Ishikawa (cell line): ENCODE results near the gene LMF1.

Experiments
- CEBPB ChIP-seq: IDR thresholded peaks from 2 replicates; pipeline ENCODE4 v1.6.1; 2012
- CREB1 ChIP-seq: IDR thresholded peaks from 2 replicates; pipeline ENCODE4 v1.6.1; 2012; ENCODE audit warnings: low read depth
- EGR1 ChIP-seq: IDR thresholded peaks from 2 replicates; pipeline ENCODE4 v1.6.1; 2012
- EP300 ChIP-seq: IDR thresholded peaks from 2 replicates; pipeline ENCODE4 v1.6.1; 2012; ENCODE audit warnings: borderline replicate concordance
- FOXM1 ChIP-seq: IDR thresholded peaks from 2 replicates; pipeline ENCODE4 v1.6.1; 2012; ENCODE audit warnings: low read depth, borderline replicate concordance
- MAX ChIP-seq: IDR thresholded peaks from 2 replicates; pipeline ENCODE4 v1.6.1; 2012
- NFIC ChIP-seq: IDR thresholded peaks from 2 replicates; pipeline ENCODE4 v1.6.1; 2012
- RAD21 ChIP-seq: IDR thresholded peaks from 2 replicates; pipeline ENCODE4 v1.6.1; 2012; ENCODE audit warnings: low read depth
- REST ChIP-seq: IDR thresholded peaks from 2 replicates; pipeline ENCODE4 v1.6.1; 2012; ENCODE audit warnings: low read depth, mild to moderate bottlenecking
- TAF1 ChIP-seq: IDR thresholded peaks from 2 replicates; pipeline ENCODE4 v1.6.1; 2012; ENCODE audit warnings: low read depth, mild to moderate bottlenecking
- TCF12 ChIP-seq: IDR thresholded peaks from 2 replicates; pipeline ENCODE4 v1.6.1; 2012; ENCODE audit warnings: low read depth
- TEAD4 ChIP-seq: IDR thresholded peaks from 2 replicates; pipeline ENCODE4 v1.6.1; 2012
- USF1 ChIP-seq: IDR thresholded peaks from 2 replicates; pipeline ENCODE4 v1.6.1; 2012
- YY1 ChIP-seq: IDR thresholded peaks from 2 replicates; pipeline ENCODE4 v1.6.1; 2012; ENCODE audit warnings: low read depth
- ZBTB7A ChIP-seq: IDR thresholded peaks from 2 replicates; pipeline ENCODE4 v1.6.1; 2012; ENCODE audit warnings: low read depth

Gene LMF1

GRCh38 chr16:920051-920681 is 50.6 kb downstream of the LMF1 start:
- TF ChIP-seq CEBPB = no peak
- TF ChIP-seq FOXM1 = no peak
- no peak for TF ChIP-seq REST
- no peak for TF ChIP-seq YY1
- no peak for TF ChIP-seq RAD21
- no peak for TF ChIP-seq NFIC
- TF ChIP-seq ZBTB7A = no peak
- no peak for TF ChIP-seq CREB1
- no peak for TF ChIP-seq USF1
- TF ChIP-seq TCF12 = no peak

DNA sequence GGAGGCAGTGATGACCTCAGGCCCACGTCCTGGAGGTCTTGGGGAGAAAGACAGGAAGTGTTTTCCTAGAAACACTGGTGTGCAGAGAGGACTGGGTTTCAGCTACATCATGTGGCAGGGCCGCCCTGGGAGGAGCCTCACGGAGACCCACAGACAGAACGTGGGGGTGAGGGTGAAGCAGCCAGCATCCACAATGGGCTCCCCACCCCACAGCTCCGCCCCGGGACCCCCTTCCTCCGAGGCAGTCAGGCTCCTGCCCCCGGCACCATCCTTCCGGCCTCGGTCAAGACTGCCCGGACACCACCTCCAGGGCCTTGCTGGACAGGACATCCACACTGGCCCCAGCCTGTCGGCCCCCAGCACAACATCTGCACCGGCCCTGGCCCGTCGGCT is 51.1 kb downstream of the LMF1 start:
- TF ChIP-seq RAD21 (no peak), CEBPB (no peak), TEAD4 (no peak), TAF1 (no peak), TCF12 (no peak), USF1 (no peak), ZBTB7A (no peak), FOXM1 (no peak), YY1 (no peak), EP300 (no peak), REST (no peak), NFIC (no peak), MAX (no peak), EGR1 (no peak)

GRCh38 chr16:918741-919657 is 51.8 kb downstream of the LMF1 start:
- TF ChIP-seq CREB1 = no peak
- no peak for TF ChIP-seq REST
- no peak for TF ChIP-seq EGR1
- TF ChIP-seq NFIC = no peak
- TF ChIP-seq MAX = no peak
- no peak for TF ChIP-seq CEBPB
- TF ChIP-seq YY1 = no peak
- no peak for TF ChIP-seq USF1
- no peak for TF ChIP-seq EP300
- no peak for TF ChIP-seq ZBTB7A
- TF ChIP-seq TCF12 = no peak
- no peak for TF ChIP-seq TEAD4
- no peak for TF ChIP-seq TAF1
- TF ChIP-seq FOXM1 = no peak
- TF ChIP-seq RAD21 = no peak
